ENCODE data around the gene FOXC1.

FOXC1 gene

GRCh38 chr6:1584146-1584545 is 25.6 kb upstream of the FOXC1 start:
- H3K4me3 ChIP-seq (ENCODE audit: low read length): no peak overlapping the region
- DNase-seq (ENCODE audit: low read depth): no peak
- TF ChIP-seq CTCF (conservative IDR thresholded peaks at IDR 0.05; ENCODE audit: low read length): no peak

- no peak for DNase-seq (ENCODE audit: low read depth)
- no peak overlapping the region for H3K4me3 ChIP-seq (ENCODE audit: low read length)
- no peak for TF ChIP-seq CTCF (conservative IDR thresholded peaks at IDR 0.05; ENCODE audit: low read length)
Measured at GRCh38 chr6:1584996-1585668, 24.6 kb upstream of the FOXC1 start.

- H3K4me3 ChIP-seq (ENCODE audit: low read length): no peak overlapping the region
- no peak for TF ChIP-seq CTCF (conservative IDR thresholded peaks at IDR 0.05; ENCODE audit: low read length)
- no peak for DNase-seq (ENCODE audit: low read depth)
Measured at GRCh38 chr6:1585669-1586049, 24.1 kb upstream of the FOXC1 start.

- no peak for DNase-seq (ENCODE audit: low read depth)
- TF ChIP-seq CTCF (conservative IDR thresholded peaks at IDR 0.05; ENCODE audit: low read length): no peak
- H3K4me3 ChIP-seq (ENCODE audit: low read length): no peak overlapping the region
Measured at GRCh38 chr6:1586256-1586655, 23.5 kb upstream of the FOXC1 start.

- DNase-seq (ENCODE audit: low read depth): no peak
Measured at GRCh38 chr6:1586861-1587450, 22.8 kb upstream of the FOXC1 start.

GRCh38 chr6:1587546-1587945 is 22.2 kb upstream of the FOXC1 start:
- no peak for TF ChIP-seq CTCF (conservative IDR thresholded peaks at IDR 0.05; ENCODE audit: low read length)
- H3K4me3 ChIP-seq (ENCODE audit: low read length): no peak overlapping the region
- no peak for DNase-seq (ENCODE audit: low read depth)

More at GRCh38 chr6:1586861-1587450, 22.8 kb upstream of the FOXC1 start:
- TF ChIP-seq CTCF (conservative IDR thresholded peaks at IDR 0.05; ENCODE audit: low read length): no peak
- no peak overlapping the region for H3K4me3 ChIP-seq (ENCODE audit: low read length)

- DNase-seq (ENCODE audit: low read depth): no peak
- TF ChIP-seq CTCF (conservative IDR thresholded peaks at IDR 0.05; ENCODE audit: low read length): no peak
- H3K4me3 ChIP-seq (ENCODE audit: low read length): no peak overlapping the region
Measured at GRCh38 chr6:1587977-1588376, 21.7 kb upstream of the FOXC1 start.
